Measurements from ENCODE around the gene RAET1L.
A peak's percentile ranks its signal among the peaks of the same experiment; 100 is the strongest.
"Not testable (repeated sequence)": the region's sequence is repeated elsewhere in the genome, so short reads cannot be mapped to it uniquely, and the experiment has no call there.

Gene RAET1L

GRCh38 chr6:150015281-150016001 is 9.9 kb downstream of the RAET1L start:
- not testable (repeated sequence) for DNase-seq

- DNase-seq: not testable (repeated sequence)
Observed at GRCh38 chr6:150014623-150015280, 10.6 kb downstream of the RAET1L start.

GRCh38 chr6:150013785-150014622 is 11.3 kb downstream of the RAET1L start:
- not testable (repeated sequence) for DNase-seq

- DNase-seq: not testable (repeated sequence)
Observed at GRCh38 chr6:150012846-150013784, 12.2 kb downstream of the RAET1L start.

GRCh38 chr6:150008588-150008987 is 16.7 kb downstream of the RAET1L start:
- peak; percentile 46 to 58 for DNase-seq

- peak; percentile 50 to 69 for DNase-seq
Observed at GRCh38 chr6:150006961-150007464, 18.3 kb downstream of the RAET1L start.

- DNase-seq: no peak
Observed at GRCh38 chr6:150005761-150006651, 19.3 kb downstream of the RAET1L start.

GRCh38 chr6:150004783-150005717 is 20.3 kb downstream of the RAET1L start:
- DNase-seq: peak; percentile 93

- DNase-seq: no peak
Observed at GRCh38 chr6:150004101-150004782, 21.1 kb downstream of the RAET1L start.

- not testable (repeated sequence) for DNase-seq
Observed at GRCh38 chr6:150003599-150003998, 21.7 kb downstream of the RAET1L start.

GRCh38 chr6:150002710-150003109 is 22.6 kb downstream of the RAET1L start:
- no peak for DNase-seq

GRCh38 chr6:150001295-150002008 is 23.9 kb downstream of the RAET1L start:
- peak in 1 of 2 experiments; percentile 43 for DNase-seq

GRCh38 chr6:149999636-150000035 is 25.7 kb downstream of the RAET1L start:
- DNase-seq: no peak

- DNase-seq: no peak
Observed at GRCh38 chr6:149995971-149996370, 29.4 kb downstream of the RAET1L start.

GRCh38 chr6:149995235-149995750 is 30.0 kb downstream of the RAET1L start:
- DNase-seq: no peak

- no peak for DNase-seq
Observed at GRCh38 chr6:149991838-149992237, 33.5 kb downstream of the RAET1L start.

- DNase-seq: not testable (repeated sequence)
Observed at GRCh38 chr6:149991472-149991795, 33.9 kb downstream of the RAET1L start.
